Gastroesophageal sphincter (tissue), 4 donors: ENCODE measurements around the gene FOSL2. TPM values are rescaled to one million over a fixed set of nuclear protein-coding genes. Genes with fewer than 3 reads are reported as not detected.

Experiments used
- ATAC-seq: fragments of 150-250 bp; one replicate; pipeline ENCODE4 v1.9.1; 2016; ENCODE audit warnings: mild to moderate bottlenecking, moderate library complexity
- H3K27ac ChIP-seq, 4 donors: fragments of 200-600 bp; sonication (generic) in 3 of 4; 1 replicate in 3 of 4; 2 replicates in 1 of 4; pipeline ENCODE4 v1.5.1; 2016 to 2019
- H3K27me3 ChIP-seq: fragments of 200-600 bp; sonication (generic); one replicate; pipeline ENCODE4 v1.5.1; 2019
- H3K36me3 ChIP-seq, 2 donors: fragments of 200-600 bp; sonication (generic); one replicate each; pipeline ENCODE4 v1.5.1; 2019; ENCODE audit warnings: control low read depth in 1 of 2
- H3K4me1 ChIP-seq, 3 donors: fragments of 200-600 bp; sonication (generic); 1 replicate in 2 of 3; 2 replicates in 1 of 3; pipeline ENCODE4 v1.5.1; 2016 to 2019; ENCODE audit warnings: control low read depth in 2 of 3
- H3K4me3 ChIP-seq, 2 donors: fragments of 200-600 bp; sonication (generic); one replicate each; pipeline ENCODE4 v1.5.1; 2019; ENCODE audit warnings: mild to moderate bottlenecking in 1 of 2, moderate library complexity in 1 of 2
- H3K9me3 ChIP-seq, 3 donors: fragments of 200-600 bp; sonication (generic); one replicate each; pipeline ENCODE4 v1.5.1; 2017 to 2019; ENCODE audit warnings: control low read depth in 2 of 3
- EP300 ChIP-seq: sonication (generic); formaldehyde crosslinking; IDR thresholded peaks from one replicate; pipeline ENCODE4 v1.6.1; 2017; ENCODE audit warnings: antibody characterized with exemption, mild to moderate bottlenecking
- POLR2A ChIP-seq, 2 donors: fragments of 450-650 bp; IDR thresholded peaks; one replicate each; pipeline ENCODE4 v1.6.1; 2017; ENCODE audit warnings: antibody characterized with exemption in 2 of 2, mild to moderate bottlenecking in 2 of 2, moderate library complexity in 1 of 2
- POLR2AphosphoS5 ChIP-seq: sonication (generic); formaldehyde crosslinking; IDR thresholded peaks from one replicate; pipeline ENCODE4 v1.6.1; 2017; ENCODE audit warnings: antibody characterized with exemption
- WGBS, 2 donors: methylation state at CpG; one replicate each; pipeline ENCODE4 v1.1.5; 2018; ENCODE audit warnings: low coverage in 1 of 2; 5-methylcytosine and 5-hydroxymethylcytosine counted together
- total RNA-seq, 4 donors: library from RNA; depleted of rRNA; stranded (reverse); fragments of >200 nt; gene quantifications; one replicate each; pipeline ENCODE4 v1.1.0, GENCODE V29; 2016
- TF ChIP-seq, protein P1 (sequence below), 4 experiments: fragments of 200-600 bp in 2 of 4; fragments of 450-650 bp in 2 of 4; sonication (generic) in 1 of 4; IDR thresholded peaks; one replicate each; pipeline ENCODE4 v1.5.1; 2017 to 2019; ENCODE audit warnings: antibody characterized with exemption in 4 of 4, mild to moderate bottlenecking in 2 of 4, moderate library complexity in 2 of 4

FOSL2 gene
- total RNA-seq, 4 donors from 2014 or later: 75.3 to 152 (median 132) TPM

DNA sequence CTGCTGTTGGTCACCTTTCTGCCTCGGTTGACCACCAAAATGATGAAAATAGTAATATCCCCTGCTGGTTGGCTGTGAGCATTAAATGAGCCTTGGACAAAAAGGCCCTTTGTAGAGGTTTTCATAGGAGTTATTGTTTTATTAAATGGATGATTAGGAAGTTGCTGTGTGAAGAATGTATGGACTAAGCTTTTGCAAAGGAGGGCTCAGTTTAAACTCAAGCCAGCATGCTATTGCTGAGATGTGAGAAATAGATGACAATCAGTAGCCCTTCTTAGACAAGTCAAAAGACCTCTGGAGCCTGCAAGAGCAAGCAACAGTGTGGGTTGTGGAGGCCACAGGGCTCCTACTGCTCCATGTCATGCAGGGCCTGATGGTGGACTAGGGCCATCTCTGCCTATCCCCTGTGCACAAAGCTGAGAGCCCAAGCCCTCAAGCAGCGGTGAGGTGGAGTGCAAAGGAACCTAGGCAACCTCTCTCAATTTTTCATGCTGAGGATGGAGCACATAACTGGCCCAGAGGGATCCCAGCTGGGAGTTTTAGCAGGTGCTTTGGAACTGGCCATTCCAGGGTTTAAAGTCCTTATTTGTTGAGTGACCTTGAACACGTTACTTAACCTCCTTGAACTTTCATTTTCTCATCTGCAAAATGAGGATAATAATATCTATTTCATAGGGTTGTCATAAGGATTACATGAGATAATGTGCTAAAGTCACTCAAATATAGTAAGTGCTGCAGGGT is 37.1 kb downstream of the FOSL2 start:
- TF ChIP-seq POLR2AphosphoS5: no peak
- TF ChIP-seq, protein P1, sequence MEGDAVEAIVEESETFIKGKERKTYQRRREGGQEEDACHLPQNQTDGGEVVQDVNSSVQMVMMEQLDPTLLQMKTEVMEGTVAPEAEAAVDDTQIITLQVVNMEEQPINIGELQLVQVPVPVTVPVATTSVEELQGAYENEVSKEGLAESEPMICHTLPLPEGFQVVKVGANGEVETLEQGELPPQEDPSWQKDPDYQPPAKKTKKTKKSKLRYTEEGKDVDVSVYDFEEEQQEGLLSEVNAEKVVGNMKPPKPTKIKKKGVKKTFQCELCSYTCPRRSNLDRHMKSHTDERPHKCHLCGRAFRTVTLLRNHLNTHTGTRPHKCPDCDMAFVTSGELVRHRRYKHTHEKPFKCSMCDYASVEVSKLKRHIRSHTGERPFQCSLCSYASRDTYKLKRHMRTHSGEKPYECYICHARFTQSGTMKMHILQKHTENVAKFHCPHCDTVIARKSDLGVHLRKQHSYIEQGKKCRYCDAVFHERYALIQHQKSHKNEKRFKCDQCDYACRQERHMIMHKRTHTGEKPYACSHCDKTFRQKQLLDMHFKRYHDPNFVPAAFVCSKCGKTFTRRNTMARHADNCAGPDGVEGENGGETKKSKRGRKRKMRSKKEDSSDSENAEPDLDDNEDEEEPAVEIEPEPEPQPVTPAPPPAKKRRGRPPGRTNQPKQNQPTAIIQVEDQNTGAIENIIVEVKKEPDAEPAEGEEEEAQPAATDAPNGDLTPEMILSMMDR (IDR thresholded peaks at IDR 0.05): no peak
- TF ChIP-seq POLR2A (IDR thresholded peaks at IDR 0.05): no peak
- no peak for TF ChIP-seq EP300
- 71 to 86% methylated on average over 2 of the region's 3 CpGs for WGBS, 2 donors
- no peak for ATAC-seq

DNA sequence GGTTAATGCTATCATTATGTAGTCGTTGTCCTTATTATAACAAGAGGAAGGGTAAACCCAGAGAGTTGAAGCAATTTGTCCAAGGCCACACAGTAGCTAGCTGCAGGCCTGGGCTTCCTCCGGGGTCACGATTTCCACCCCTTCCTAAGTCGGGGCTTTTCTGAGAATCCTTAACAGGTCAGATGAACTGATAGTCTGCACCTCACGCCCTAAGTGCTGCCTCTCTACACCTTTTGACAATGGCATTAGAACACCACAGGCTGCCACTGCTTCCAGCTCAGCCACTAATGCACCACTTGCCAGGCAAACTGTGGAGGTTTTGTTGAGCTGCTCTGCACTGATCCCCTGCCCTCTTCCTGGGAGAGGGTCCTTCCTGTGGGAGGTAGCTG is 37.7 kb downstream of the FOSL2 start:
- no peaks in the 10 kb centered on the region for H3K4me1 ChIP-seq
- ATAC-seq: no peak
- no peak overlapping the region for H3K4me3 ChIP-seq
- peaks cover 0 to 8% of the 10 kb centered on the region in 2 donors for H3K36me3 ChIP-seq
- H3K9me3 ChIP-seq: peaks cover 0 to 14% (median 0%) of the 10 kb centered on the region in 3 donors
- H3K27ac ChIP-seq: no peak overlapping the region
- WGBS, 2 donors: 55 to 62% methylated on average over 2 to 4 of the region's 5 CpGs
- H3K27me3 ChIP-seq: no peaks in the 10 kb centered on the region
- TF ChIP-seq POLR2AphosphoS5 (no peak), POLR2A (IDR thresholded peaks at IDR 0.05) (no peak), EP300 (no peak)
- TF ChIP-seq, protein P1 (IDR thresholded peaks at IDR 0.05): no peak

More for the DNA sequence above, 37.1 kb downstream of the FOSL2 start:
- no peaks in the 10 kb centered on the region for H3K27me3 ChIP-seq
- H3K27ac ChIP-seq: no peak overlapping the region
- peaks cover 0 to 14% (median 0%) of the 10 kb centered on the region in 3 donors for H3K9me3 ChIP-seq
- H3K4me3 ChIP-seq: no peak overlapping the region
- no peaks in the 10 kb centered on the region for H3K4me1 ChIP-seq
- H3K36me3 ChIP-seq: peaks cover 0 to 8% of the 10 kb centered on the region in 2 donors

DNA sequence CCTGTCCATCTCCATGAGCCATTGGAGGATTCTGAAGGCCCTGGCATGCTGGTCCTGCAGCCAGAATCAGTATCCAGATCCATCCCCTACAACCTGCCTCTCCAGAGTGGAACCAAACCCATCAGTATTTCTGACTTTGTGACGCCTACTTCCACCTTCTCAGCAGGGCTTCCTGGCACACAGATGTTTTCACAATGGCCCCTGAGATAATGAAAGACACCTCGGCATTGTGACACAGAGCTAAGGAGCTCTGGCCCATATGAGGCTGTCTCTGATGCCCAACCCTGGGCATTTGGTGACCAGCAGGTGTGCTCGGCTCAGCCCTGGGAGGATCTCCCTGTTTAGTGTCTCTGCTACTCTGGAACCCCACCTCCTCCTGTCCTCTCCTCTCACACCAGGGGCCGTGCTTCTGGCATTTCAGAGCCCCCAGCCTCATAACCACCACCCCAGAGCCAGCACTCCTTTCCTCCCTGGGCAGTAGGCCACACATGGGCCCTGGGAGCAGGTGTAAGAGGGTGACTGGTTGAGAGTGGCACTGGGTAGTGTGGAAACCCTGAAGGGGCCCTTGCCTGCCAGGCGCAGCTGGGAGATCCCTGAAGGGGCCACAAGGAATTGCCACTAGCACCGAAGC is 38.2 kb downstream of the FOSL2 start:
- Histone ChIP-seq H3K27ac (no peak overlapping the region), H3K27me3 (no peaks in the 10 kb centered on the region), H3K36me3 (peaks cover 0 to 8% of the 10 kb centered on the region in 2 donors), H3K4me1 (no peaks in the 10 kb centered on the region), H3K4me3 (no peak overlapping the region), H3K9me3 (peaks cover 0 to 14% (median 0%) of the 10 kb centered on the region in 3 donors)
- no peak for TF ChIP-seq POLR2AphosphoS5
- TF ChIP-seq, protein P1 (IDR thresholded peaks at IDR 0.05): no peak
- TF ChIP-seq EP300: no peak
- TF ChIP-seq POLR2A (IDR thresholded peaks at IDR 0.05): no peak
- ATAC-seq: no peak
- 69% methylated on average over 3 of the region's 6 CpGs; no CpG with 5 or more reads in 1 of the 2 donors for WGBS, 2 donors

DNA sequence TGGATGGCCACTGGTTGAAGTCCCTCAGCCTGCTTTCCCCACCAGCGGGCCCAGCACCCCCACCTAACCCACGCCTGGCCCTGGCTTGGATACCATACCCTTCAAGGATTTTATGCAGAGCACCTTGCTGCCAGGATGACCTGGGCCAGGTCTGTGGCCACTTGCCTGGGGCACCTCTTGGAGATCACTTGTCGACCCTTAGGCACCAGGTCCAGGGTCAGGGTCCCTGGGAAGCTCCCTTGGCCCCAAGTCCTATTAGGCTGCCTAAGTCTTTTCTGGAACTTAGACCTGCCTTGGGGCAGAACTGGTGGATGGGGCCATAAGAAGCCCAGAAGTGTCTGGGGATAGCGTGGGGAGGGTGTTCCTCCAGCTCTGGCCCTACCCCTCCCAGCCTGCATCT is 39.1 kb downstream of the FOSL2 start:
- Histone ChIP-seq H3K27ac (no peak overlapping the region), H3K9me3 (peaks cover 0 to 14% (median 0%) of the 10 kb centered on the region in 3 donors), H3K4me1 (no peaks in the 10 kb centered on the region), H3K36me3 (peaks cover 0 to 8% of the 10 kb centered on the region in 2 donors), H3K27me3 (no peaks in the 10 kb centered on the region), H3K4me3 (no peak overlapping the region)
- no peak for TF ChIP-seq EP300
- no peak for TF ChIP-seq POLR2A (IDR thresholded peaks at IDR 0.05)
- no peak for ATAC-seq
- WGBS, 2 donors: 94% methylated on average over 3 of the region's 4 CpGs; no CpG with 5 or more reads in 1 of the 2 donors

DNA sequence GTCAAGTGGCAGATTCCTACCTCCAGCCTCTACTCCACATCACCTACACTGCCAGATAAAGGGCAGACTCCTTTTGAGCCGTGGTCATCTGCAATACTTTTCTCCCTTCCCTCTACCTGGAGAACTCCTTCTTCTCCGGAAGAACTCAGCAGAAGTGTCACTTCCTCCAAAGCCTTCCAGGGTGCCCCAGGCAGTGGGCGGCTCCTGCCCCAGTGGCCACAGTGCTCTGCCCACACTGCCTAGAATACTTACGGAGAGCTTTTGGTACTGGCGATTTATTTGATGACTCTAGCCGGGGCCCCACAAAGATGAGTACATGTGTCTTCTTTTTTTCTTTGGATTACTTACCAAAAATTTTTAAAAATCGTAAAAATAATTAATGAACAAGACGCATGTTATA is 39.7 kb downstream of the FOSL2 start:
- peaks cover 0 to 8% of the 10 kb centered on the region in 2 donors for H3K36me3 ChIP-seq
- no peak overlapping the region for H3K27ac ChIP-seq
- H3K4me3 ChIP-seq: no peak overlapping the region
- H3K27me3 ChIP-seq: no peaks in the 10 kb centered on the region
- TF ChIP-seq POLR2A (IDR thresholded peaks at IDR 0.05) (no peak), EP300 (no peak), POLR2AphosphoS5 (no peak)
- TF ChIP-seq, protein P1 (IDR thresholded peaks at IDR 0.05): no peak
- 91 to 93% methylated on average over 4 to 8 of the region's 8 CpGs for WGBS, 2 donors
- ATAC-seq: no peak
- H3K4me1 ChIP-seq: no peaks in the 10 kb centered on the region
- H3K9me3 ChIP-seq: peaks cover 0 to 14% (median 0%) of the 10 kb centered on the region in 3 donors
